ENCODE data around the gene HAPLN2. TPM values are rescaled to one million over a fixed set of nuclear protein-coding genes. Genes with fewer than 3 reads are reported as not detected.

Gene HAPLN2
- total and polyA plus RNA-seq, 2 donors (not counting 1 experiment from before 2014, with no cell fraction given): 0.13 TPM; not detected in 1

DNA sequence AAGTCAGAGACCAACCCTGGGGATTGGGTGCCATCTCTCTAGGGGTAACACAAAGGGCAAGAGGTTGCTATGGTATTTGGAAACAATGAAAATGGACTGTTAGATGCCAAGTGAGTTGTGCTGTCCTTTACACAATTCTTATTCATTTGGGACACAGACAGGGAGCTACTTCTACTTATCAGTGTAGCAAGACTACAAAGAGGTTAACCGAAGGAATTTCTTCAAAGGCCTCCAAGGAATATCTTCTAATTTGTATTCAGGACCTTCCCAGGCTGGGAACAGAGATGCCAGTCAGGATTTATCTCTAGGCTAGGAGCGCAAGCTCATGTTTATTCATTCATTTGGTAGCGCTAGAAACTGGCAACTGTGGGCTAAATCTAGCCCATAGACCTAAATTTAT, 25.0 kb upstream of the HAPLN2 start:
- ATAC-seq (ENCODE audit: low read depth): no peak
- Mint-ChIP-seq H3K27ac (peak overlapping the region; percentile 2), H3K4me1 (peaks cover 28% of the 10 kb centered on the region), H3K4me3 (no peak overlapping the region), H3K27me3 (no peaks in the 10 kb centered on the region), H3K9me3 (ENCODE audit: insufficient read depth) (no peaks in the 10 kb centered on the region)
- Histone ChIP-seq H3K36me3 (replicated peaks in 1 of 2; ENCODE audit: control extremely low read depth in 1 of 2, control insufficient read depth in 1 of 2, extremely low read depth in 1 of 2, insufficient read depth in 2 of 2, low read length in 1 of 2) (peaks cover 0 to 50% of the 10 kb centered on the region in 2 experiments), H3K27ac (ENCODE audit: low read length in 2 of 2) (no peak overlapping the region), H3K27me3 (replicated peaks in 1 of 4; ENCODE audit: control extremely low read depth in 1 of 4, control insufficient read depth in 3 of 4, insufficient read depth in 4 of 4, low read length in 3 of 4) (no peaks in the 10 kb centered on the region), H3K4me1 (ENCODE audit: control insufficient read depth in 2 of 2, insufficient read depth in 2 of 2, low read length in 2 of 2) (peaks cover 18 to 22% of the 10 kb centered on the region in 2 donors), H4K20me1 (ENCODE audit: control insufficient read depth, insufficient read depth, low read length, poor library complexity, severe bottlenecking) (peaks cover 8% of the 10 kb centered on the region), H2AFZ (ENCODE audit: insufficient read depth, low read depth, low read length, poor library complexity, severe bottlenecking) (no peak overlapping the region), H3K4me3 (ENCODE audit: control extremely low read depth in 1 of 5, extremely low read depth in 1 of 5, insufficient read depth in 1 of 5, low read depth in 2 of 5, low read length in 4 of 5) (no peak overlapping the region), H3K79me2 (ENCODE audit: control insufficient read depth, insufficient read depth, low read length) (peaks cover 10% of the 10 kb centered on the region), H3K9ac (ENCODE audit: low read length) (no peak overlapping the region), H3K9me3 (ENCODE audit: control extremely low read depth in 1 of 3, control insufficient read depth in 2 of 3, insufficient read depth in 1 of 3, low read length in 2 of 3) (no peaks in the 10 kb centered on the region), H3K4me2 (replicated peaks; ENCODE audit: low read depth, low read length, poor library complexity, severe bottlenecking) (no peak overlapping the region)
- 94% methylated on average over 3 of the region's 3 CpGs for WGBS (ENCODE audit: insufficient coverage)
- POLR2A ChIA-PET: interaction anchor here (1.3 kb wide), 1 partner anchor 12 kb away, joined by 3 read pairs; no protein-coding TSS in a partner anchor
- CTCF ChIA-PET: interaction anchor here (0.6 to 10.9 kb wide), 7 partner anchors 9 to 148 kb away, joined by 3 to 80 read pairs (median 4); partner anchors contain the start of gene GPATCH4
- intact Hi-C loops (cut with micrococcal nuclease): no loop called here
- no peak for DNase-seq
- TF ChIP-seq EZH2 (IDR thresholded peaks at IDR 0.05; ENCODE audit: borderline replicate concordance, insufficient read depth, low read depth, low read length, poor library complexity, severe bottlenecking) (no peak), CTCF (IDR thresholded peaks at IDR 0.05) (no peak)

DNA sequence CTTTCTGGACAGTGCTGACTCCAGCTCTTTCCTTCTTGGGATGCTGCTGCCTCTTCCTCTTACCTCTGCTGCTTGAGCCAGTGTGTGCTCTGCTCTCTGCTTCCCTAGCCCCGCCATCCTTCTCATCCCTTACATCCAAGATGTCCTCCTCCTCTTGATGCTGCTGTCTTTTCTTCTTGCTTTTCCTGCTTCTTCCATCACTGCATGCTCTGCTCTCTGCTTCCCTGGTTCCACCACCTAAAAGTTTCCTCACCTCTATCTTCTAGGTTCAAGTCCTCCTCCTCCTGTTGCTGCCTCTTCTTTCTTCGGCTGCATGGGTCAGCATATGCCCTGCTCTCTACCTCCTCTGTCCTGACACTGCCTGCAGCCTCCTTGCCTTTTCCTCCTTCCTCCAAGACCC, 24.2 kb upstream of the HAPLN2 start:
- no peak overlapping the region for H3K4me3 Mint-ChIP-seq
- no peak overlapping the region for H3K9ac ChIP-seq (ENCODE audit: low read length)
- H3K79me2 ChIP-seq (ENCODE audit: control insufficient read depth, insufficient read depth, low read length): peaks cover 11% of the 10 kb centered on the region
- no peak overlapping the region for H3K27ac ChIP-seq (ENCODE audit: low read length in 2 of 2)
- DNase-seq (no peak), ATAC-seq (ENCODE audit: low read depth) (no peak)
- 96% methylated on average over 2 of the region's 2 CpGs for WGBS (ENCODE audit: insufficient coverage)
- H3K27ac Mint-ChIP-seq: peak overlapping the region; percentile 10
- H3K4me1 Mint-ChIP-seq: peaks cover 35% of the 10 kb centered on the region
- no peaks in the 10 kb centered on the region for H3K27me3 Mint-ChIP-seq
- intact Hi-C loops (cut with micrococcal nuclease): no loop called here
- H3K9me3 ChIP-seq (ENCODE audit: control extremely low read depth in 1 of 3, control insufficient read depth in 2 of 3, insufficient read depth in 1 of 3, low read length in 2 of 3): no peaks in the 10 kb centered on the region
- POLR2A ChIA-PET: interaction anchor here (1.3 kb wide), 1 partner anchor 13 kb away, joined by 3 read pairs; no protein-coding TSS in a partner anchor
- H4K20me1 ChIP-seq (ENCODE audit: control insufficient read depth, insufficient read depth, low read length, poor library complexity, severe bottlenecking): peaks cover 8% of the 10 kb centered on the region
- no peak for TF ChIP-seq EZH2 (IDR thresholded peaks at IDR 0.05; ENCODE audit: borderline replicate concordance, insufficient read depth, low read depth, low read length, poor library complexity, severe bottlenecking)
- no peak for TF ChIP-seq CTCF (IDR thresholded peaks at IDR 0.05)
- H3K4me3 ChIP-seq (ENCODE audit: control extremely low read depth in 1 of 5, extremely low read depth in 1 of 5, insufficient read depth in 1 of 5, low read depth in 2 of 5, low read length in 4 of 5): no peak overlapping the region
- no peaks in the 10 kb centered on the region for H3K9me3 Mint-ChIP-seq (ENCODE audit: insufficient read depth)
- H2AFZ ChIP-seq (ENCODE audit: insufficient read depth, low read depth, low read length, poor library complexity, severe bottlenecking): no peak overlapping the region
- H3K36me3 ChIP-seq (replicated peaks in 1 of 2; ENCODE audit: control extremely low read depth in 1 of 2, control insufficient read depth in 1 of 2, extremely low read depth in 1 of 2, insufficient read depth in 2 of 2, low read length in 1 of 2): peaks cover 0 to 50% of the 10 kb centered on the region in 2 experiments
- peaks cover 20 to 23% of the 10 kb centered on the region in 2 donors for H3K4me1 ChIP-seq (ENCODE audit: control insufficient read depth in 2 of 2, insufficient read depth in 2 of 2, low read length in 2 of 2)
- no peak overlapping the region for H3K4me2 ChIP-seq (replicated peaks; ENCODE audit: low read depth, low read length, poor library complexity, severe bottlenecking)
- no peaks in the 10 kb centered on the region for H3K27me3 ChIP-seq (replicated peaks in 1 of 4; ENCODE audit: control extremely low read depth in 1 of 4, control insufficient read depth in 3 of 4, insufficient read depth in 4 of 4, low read length in 3 of 4)
- CTCF ChIA-PET: interaction anchor here (2.6 to 10.9 kb wide), 2 partner anchors 15 to 149 kb away, joined by 8 to 80 read pairs; no protein-coding TSS in a partner anchor

All from B cell (primary cell).